NB4 (cell line): ENCODE measurements around the gene PITX2.

Source experiments
- DNase-seq: peaks from one replicate; pipeline ENCODE4 v3.0.0; 2010; ENCODE audit warnings: low read depth
- H3K4me3 ChIP-seq: one replicate; pipeline ENCODE4 v1.5.1; 2011; ENCODE audit warnings: mild to moderate bottlenecking, low read depth, low read length, moderate library complexity
- CTCF ChIP-seq: IDR thresholded peaks from one replicate; pipeline ENCODE4 v1.5.1; 2012; ENCODE audit warnings: low read depth, low read length
- MAX ChIP-seq: IDR thresholded peaks from 2 replicates; pipeline ENCODE4 v1.6.1; 2011; ENCODE audit warnings: low read depth, low read length
- MYC ChIP-seq: IDR thresholded peaks from 2 replicates; pipeline ENCODE4 v1.6.1; 2011; ENCODE audit warnings: low read depth, low read length
- POLR2A ChIP-seq: IDR thresholded peaks from 2 replicates; pipeline ENCODE4 v1.6.1; 2011; ENCODE audit warnings: mild to moderate bottlenecking; ENCODE audit not compliant: insufficient read length; ENCODE audit errors: extremely low read depth

PITX2 gene

GRCh38 chr4:110637408-110638088, 14.7 kb upstream of the PITX2 start:
- no peak for TF ChIP-seq MAX
- no peak for TF ChIP-seq CTCF
- TF ChIP-seq POLR2A = no peak
- DNase-seq = no peak
- no peak overlapping the region for H3K4me3 ChIP-seq

GRCh38 chr4:110636680-110637407, 14.0 kb upstream of the PITX2 start:
- TF ChIP-seq MYC (no peak), MAX (no peak), CTCF (no peak), POLR2A (no peak)
- no peak overlapping the region for H3K4me3 ChIP-seq
- no peak for DNase-seq

GRCh38 chr4:110636171-110636679, 13.3 kb upstream of the PITX2 start:
- DNase-seq = no peak
- no peak for TF ChIP-seq POLR2A
- no peak for TF ChIP-seq MYC
- TF ChIP-seq MAX = no peak
- TF ChIP-seq CTCF = no peak
- no peak overlapping the region for H3K4me3 ChIP-seq

GRCh38 chr4:110635163-110635865, 12.4 kb upstream of the PITX2 start:
- no peak for DNase-seq
- TF ChIP-seq MYC (no peak), POLR2A (no peak), MAX (no peak)
- H3K4me3 ChIP-seq = no peak overlapping the region

GRCh38 chr4:110634350-110635162, 11.7 kb upstream of the PITX2 start:
- no peak for TF ChIP-seq POLR2A
- TF ChIP-seq CTCF = no peak
- no peak for TF ChIP-seq MYC
- TF ChIP-seq MAX = no peak
- H3K4me3 ChIP-seq = no peak overlapping the region
- no peak for DNase-seq
